ENCODE data around the gene HUS1B.

HUS1B gene

GRCh38 chr6:609905-610304 lies 47.0 kb downstream of the HUS1B start:
- DNase-seq (ENCODE audit: low read depth) = no peak
- TF ChIP-seq MYC (IDR thresholded peaks at IDR 0.05; ENCODE audit: low read depth, low read length) (no peak), MAX (IDR thresholded peaks at IDR 0.05; ENCODE audit: low read depth, low read length) (no peak), CTCF (IDR thresholded peaks at IDR 0.05; ENCODE audit: low read depth, low read length) (no peak), POLR2A (IDR thresholded peaks at IDR 0.05; ENCODE audit: extremely low read depth, insufficient read length) (no peak)

GRCh38 chr6:606829-607379 lies 50.0 kb downstream of the HUS1B start:
- H3K4me3 ChIP-seq (ENCODE audit: low read depth, low read length) = no peak overlapping the region
- TF ChIP-seq MYC (IDR thresholded peaks at IDR 0.05; ENCODE audit: low read depth, low read length) (no peak), POLR2A (IDR thresholded peaks at IDR 0.05; ENCODE audit: extremely low read depth, insufficient read length) (no peak), MAX (IDR thresholded peaks at IDR 0.05; ENCODE audit: low read depth, low read length) (no peak)
- no peak for DNase-seq (ENCODE audit: low read depth)

More at GRCh38 chr6:609905-610304, 47.0 kb downstream of the HUS1B start:
- no peak overlapping the region for H3K4me3 ChIP-seq (ENCODE audit: low read depth, low read length)
